ENCODE measurements around the gene DENND5B.

DENND5B gene

GRCh38 chr12:31342286-31342685, 248.7 kb downstream of the DENND5B start:
- Histone ChIP-seq H3K27ac (ENCODE audit: low read length) (no peak overlapping the region), H3K9me3 (ENCODE audit: control insufficient read depth, low read depth, low read length) (no peaks in the 10 kb centered on the region), H3K4me1 (ENCODE audit: control insufficient read depth, low read depth, low read length) (no peaks in the 10 kb centered on the region), H3K4me3 (ENCODE audit: low read length) (no peak overlapping the region), H3K36me3 (ENCODE audit: control insufficient read depth, low read depth, low read length) (no peaks in the 10 kb centered on the region), H3K9ac (ENCODE audit: low read length) (no peak overlapping the region), H3K27me3 (ENCODE audit: control insufficient read depth, insufficient read depth, low read length) (no peaks in the 10 kb centered on the region)

DNA sequence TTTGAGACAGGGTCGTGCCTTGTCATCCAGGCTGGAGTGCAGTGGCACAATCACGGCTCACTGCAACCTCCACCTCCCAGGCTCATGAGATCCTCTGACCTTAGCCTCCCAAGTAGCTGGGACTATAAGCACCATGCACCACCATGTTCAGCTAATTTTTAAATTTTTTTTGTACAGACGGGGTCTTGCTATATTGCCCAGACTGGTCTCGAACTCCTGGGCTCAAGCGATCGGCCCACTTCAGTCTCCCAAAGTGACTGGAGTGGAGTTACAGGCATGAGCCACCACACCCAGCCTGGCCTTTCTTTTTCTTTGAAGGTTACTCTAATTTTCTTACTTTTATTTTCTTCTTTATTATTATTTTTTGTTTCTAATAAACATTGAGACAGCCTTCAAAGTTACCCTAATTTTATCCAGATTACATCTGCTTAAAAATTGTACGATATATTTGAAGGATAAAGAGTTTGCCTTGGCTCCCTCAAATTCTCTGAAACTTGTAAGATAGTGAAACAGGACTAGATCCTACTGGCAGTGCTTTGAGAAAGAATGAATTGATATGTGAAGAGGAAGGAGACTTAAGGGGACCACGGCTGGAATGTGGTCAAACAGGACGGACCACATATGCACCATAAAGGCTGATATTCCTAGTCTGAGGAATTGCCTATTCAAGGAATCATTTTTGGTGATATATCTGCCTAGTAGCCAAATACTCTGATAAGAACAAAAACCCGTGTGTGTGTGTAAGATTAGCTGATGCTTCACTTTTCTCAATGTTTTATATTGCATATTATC, 250.9 kb downstream of the DENND5B start:
- Histone ChIP-seq H3K4me1 (ENCODE audit: control insufficient read depth, low read depth, low read length) (no peaks in the 10 kb centered on the region), H3K27me3 (ENCODE audit: control insufficient read depth, insufficient read depth, low read length) (no peaks in the 10 kb centered on the region), H3K9ac (ENCODE audit: low read length) (no peak overlapping the region), H3K4me3 (ENCODE audit: low read length) (no peak overlapping the region), H3K36me3 (ENCODE audit: control insufficient read depth, low read depth, low read length) (no peaks in the 10 kb centered on the region), H3K27ac (ENCODE audit: low read length) (no peak overlapping the region), H3K9me3 (ENCODE audit: control insufficient read depth, low read depth, low read length) (no peaks in the 10 kb centered on the region)

GRCh38 chr12:31337952-31338351, 253.0 kb downstream of the DENND5B start:
- no peak overlapping the region for H3K27ac ChIP-seq (ENCODE audit: low read length)
- no peak overlapping the region for H3K9ac ChIP-seq (ENCODE audit: low read length)
- H3K4me1 ChIP-seq (ENCODE audit: control insufficient read depth, low read depth, low read length) = no peaks in the 10 kb centered on the region
- no peaks in the 10 kb centered on the region for H3K27me3 ChIP-seq (ENCODE audit: control insufficient read depth, insufficient read depth, low read length)
- no peaks in the 10 kb centered on the region for H3K9me3 ChIP-seq (ENCODE audit: control insufficient read depth, low read depth, low read length)
- H3K36me3 ChIP-seq (ENCODE audit: control insufficient read depth, low read depth, low read length) = no peaks in the 10 kb centered on the region
- no peak overlapping the region for H3K4me3 ChIP-seq (ENCODE audit: low read length)
